GM12801 (cell line): Measurements from ENCODE around the gene GLIS1.

Source experiments
- CTCF ChIP-seq: IDR thresholded peaks from one replicate; pipeline ENCODE4 v1.5.1; 2011; ENCODE audit warnings: control low read depth; ENCODE audit not compliant: insufficient read length; ENCODE audit errors: extremely low read depth

The GLIS1 gene

GRCh38 chr1:53726009-53726600, 12.9 kb downstream of the GLIS1 start:
- TF ChIP-seq CTCF: no peak

GRCh38 chr1:53725238-53725689, 13.7 kb downstream of the GLIS1 start:
- TF ChIP-seq CTCF: no peak

- no peak for TF ChIP-seq CTCF
Observed at GRCh38 chr1:53722025-53722424, 16.9 kb downstream of the GLIS1 start.

GRCh38 chr1:53721088-53721487, 17.9 kb downstream of the GLIS1 start:
- no peak for TF ChIP-seq CTCF

GRCh38 chr1:53719469-53719868, 19.5 kb downstream of the GLIS1 start:
- TF ChIP-seq CTCF: no peak

GRCh38 chr1:53718443-53718842, 20.5 kb downstream of the GLIS1 start:
- no peak for TF ChIP-seq CTCF

- no peak for TF ChIP-seq CTCF
Observed at GRCh38 chr1:53717025-53717804, 21.7 kb downstream of the GLIS1 start.
